ENCODE measurements around the gene DLG2. TPM values are rescaled to one million over a fixed set of nuclear protein-coding genes. Genes with fewer than 3 reads are reported as not detected.

Gene DLG2
- total RNA-seq, 1 experiment from 2014 or later, result not detected

DNA sequence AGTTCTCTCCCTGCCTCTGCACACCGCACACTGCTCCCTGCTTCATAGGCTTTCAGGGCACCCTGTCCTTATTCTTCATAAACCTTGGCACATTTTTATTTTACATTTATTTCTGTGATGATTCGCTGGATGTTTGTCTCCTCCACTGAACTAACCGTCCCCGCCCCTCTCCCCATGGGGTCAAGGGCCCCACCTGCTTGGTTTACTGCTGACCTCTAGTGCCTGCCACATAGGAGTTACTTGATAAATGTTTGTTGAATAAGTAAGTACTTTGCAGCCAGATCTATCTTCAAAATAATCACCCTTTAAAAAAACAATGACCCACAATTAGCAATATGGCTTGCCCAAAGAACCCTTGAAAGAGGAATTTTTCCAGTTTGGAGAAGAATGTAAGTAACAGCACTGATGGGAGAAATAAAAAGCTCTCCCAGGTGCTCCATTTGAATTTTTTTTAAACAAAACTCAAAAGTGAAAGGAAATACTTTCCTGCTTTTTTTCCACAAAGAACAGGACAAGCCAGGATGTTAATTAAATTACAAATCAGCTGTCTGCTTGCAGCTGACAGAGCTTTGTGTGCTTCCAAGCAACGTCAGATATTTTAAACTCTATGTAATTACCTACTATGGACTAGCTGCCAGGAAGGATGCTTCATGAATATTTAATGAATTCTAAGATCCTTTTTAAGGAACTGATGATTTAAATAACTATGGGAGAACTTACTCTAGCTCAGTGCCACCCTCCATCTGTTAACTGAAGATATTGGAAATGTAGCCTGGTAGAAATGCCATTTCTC is 1083.6 kb downstream of the DLG2 start:
- no peak for DNase-seq (ENCODE audit: low read depth, low spot score)
- in situ Hi-C loops (cut with HindIII; ENCODE audit: low pct_unique_long_range_greater_than_20kb, low sequenced_read_pairs), result no loop called here

DNA sequence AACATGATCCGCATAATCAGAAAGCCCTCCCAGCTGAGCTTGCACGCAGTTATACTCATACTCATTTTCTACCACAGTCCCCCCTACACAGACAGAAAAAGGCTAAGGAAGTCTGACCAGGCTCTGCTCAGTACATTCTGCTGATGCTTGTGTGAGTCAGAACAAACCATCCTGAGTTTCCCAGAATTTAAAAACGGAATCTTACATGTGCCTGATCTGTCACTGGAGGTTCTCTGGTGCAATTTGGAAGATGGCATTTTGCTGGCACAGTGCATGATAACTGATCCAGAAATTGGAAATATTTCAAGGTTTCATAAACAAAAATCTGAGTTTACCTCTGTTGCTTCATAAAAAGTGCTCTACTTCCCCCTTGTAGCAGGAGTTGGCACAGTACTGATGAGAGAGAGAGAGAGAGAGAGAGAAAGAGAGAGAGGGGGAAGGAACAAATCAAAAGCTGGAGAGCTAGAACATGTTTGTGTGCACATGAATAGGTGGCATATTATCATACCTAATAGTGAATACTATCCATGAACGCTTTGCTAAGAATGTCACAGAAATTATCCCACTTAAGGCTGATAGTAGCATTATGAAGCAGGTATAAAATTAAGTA is 1085.3 kb downstream of the DLG2 start:
- no peak for DNase-seq (ENCODE audit: low read depth, low spot score)
- in situ Hi-C loops (cut with HindIII; ENCODE audit: low pct_unique_long_range_greater_than_20kb, low sequenced_read_pairs), result no loop called here

DNA sequence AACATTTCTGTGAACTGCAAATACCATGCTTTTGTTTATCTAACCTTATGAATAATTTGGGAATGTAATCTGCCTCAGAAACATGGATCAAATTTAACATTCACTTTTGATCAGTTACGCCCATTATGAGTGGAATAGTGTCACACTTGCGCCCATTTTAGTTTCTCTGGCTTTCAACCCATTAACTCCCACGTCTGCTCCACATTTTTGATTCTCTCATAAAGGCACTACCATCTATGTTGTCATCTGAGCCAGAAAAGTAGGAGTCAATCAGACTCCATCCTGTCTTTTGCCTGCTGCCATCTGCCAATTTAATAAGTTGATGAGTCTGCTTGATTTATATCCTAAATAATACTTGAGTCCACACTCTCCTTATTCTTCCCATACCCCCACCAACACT is 1090.7 kb downstream of the DLG2 start:
- DNase-seq (ENCODE audit: low read depth, low spot score), result no peak
- in situ Hi-C loops (cut with HindIII; ENCODE audit: low pct_unique_long_range_greater_than_20kb, low sequenced_read_pairs), result no loop called here

DNA sequence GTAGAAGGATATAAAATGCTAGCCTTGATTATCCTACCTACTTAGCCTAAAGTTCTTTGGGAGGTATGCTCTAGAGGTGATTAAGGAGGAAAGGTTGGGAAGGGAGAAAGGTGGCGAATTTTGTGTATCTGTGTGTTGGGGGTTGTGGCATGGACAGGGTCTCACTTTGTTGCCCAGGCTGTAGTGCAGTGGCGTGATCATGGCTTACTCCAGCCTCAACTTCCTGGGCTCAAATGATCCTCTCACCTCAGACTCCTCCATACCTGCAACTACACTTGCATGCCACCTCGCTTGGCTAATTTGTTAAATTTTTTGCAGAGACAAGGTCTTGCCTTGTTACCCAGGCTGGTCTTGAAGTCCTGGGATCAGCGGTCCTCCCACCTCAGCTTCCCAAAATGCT is 1094.8 kb downstream of the DLG2 start:
- in situ Hi-C loops (cut with HindIII; ENCODE audit: low pct_unique_long_range_greater_than_20kb, low sequenced_read_pairs), result no loop called here
- DNase-seq (ENCODE audit: low read depth, low spot score), result no peak

DNA sequence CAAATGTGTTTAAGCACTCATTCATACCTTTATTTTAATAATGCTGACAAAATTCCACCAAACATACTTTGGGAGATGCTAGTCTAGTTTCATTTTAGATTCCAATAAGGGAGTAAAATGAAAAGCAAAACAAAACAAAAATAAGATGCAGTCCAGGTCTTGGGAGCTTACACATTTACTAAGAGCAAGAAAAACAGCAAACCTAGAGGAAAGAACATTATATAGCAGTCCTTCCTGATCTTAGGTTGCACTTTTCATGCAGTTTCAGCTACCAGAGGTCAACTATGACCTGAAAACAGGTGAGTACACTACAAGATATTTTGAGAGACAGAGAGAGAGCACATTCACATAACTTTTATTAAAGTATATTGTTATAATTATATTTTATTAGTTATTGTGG is 1100.9 kb downstream of the DLG2 start:
- in situ Hi-C loops (cut with HindIII; ENCODE audit: low pct_unique_long_range_greater_than_20kb, low sequenced_read_pairs), result no loop called here
- no peak for DNase-seq (ENCODE audit: low read depth, low spot score)

DNA sequence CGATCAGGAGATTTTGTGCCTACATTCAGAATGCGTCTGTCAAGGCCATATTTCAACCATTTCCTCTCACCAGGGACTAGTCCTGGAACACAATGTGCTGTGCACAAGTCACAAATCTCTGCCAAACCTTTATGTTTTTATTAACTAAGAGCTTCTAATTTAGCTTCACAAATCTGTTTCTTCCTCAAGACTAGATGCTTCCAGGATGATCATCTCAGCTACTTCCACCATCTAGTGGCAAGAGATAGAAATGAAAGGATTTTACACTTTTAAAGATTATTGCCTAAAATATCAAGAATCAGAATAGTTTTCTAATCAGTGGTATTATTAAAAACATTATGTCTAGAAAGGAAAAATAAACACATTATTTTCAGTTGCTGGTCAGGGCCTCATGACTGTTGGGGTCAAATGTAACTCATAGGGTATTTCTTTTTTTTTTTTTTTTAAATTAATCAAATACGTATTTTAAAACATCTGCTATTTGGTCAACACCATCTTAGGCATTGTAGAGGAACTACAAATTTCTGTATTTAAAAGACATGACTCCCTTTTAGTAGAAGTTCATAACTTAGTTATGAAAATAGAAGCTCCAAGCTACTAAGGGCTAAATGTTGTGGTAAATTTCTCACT is 1102.6 kb downstream of the DLG2 start:
- peak; percentile 26 for DNase-seq (ENCODE audit: low read depth, low spot score)
- in situ Hi-C loops (cut with HindIII; ENCODE audit: low pct_unique_long_range_greater_than_20kb, low sequenced_read_pairs), result no loop called here

DNA sequence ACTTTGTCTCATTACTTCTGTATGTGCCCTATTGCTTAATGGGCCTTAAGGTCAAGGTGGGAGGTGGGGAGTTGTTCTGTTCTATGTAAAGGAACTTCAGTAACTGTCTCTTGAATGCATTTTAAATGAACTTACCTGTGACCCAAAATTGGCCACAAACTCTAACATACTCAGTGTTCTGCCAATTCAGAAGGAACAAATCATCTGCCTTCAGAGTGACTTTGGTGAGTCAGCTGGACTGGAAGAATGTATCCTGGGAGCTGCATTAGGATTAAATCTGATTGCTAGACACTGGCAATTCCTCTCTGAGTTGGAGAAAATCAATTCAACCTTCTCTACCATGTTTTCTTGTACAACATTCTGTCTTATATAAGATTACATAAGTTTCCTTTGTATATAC is 1104.8 kb downstream of the DLG2 start:
- in situ Hi-C loops (cut with HindIII; ENCODE audit: low pct_unique_long_range_greater_than_20kb, low sequenced_read_pairs), result no loop called here
- DNase-seq (ENCODE audit: low read depth, low spot score), result no peak

DNA sequence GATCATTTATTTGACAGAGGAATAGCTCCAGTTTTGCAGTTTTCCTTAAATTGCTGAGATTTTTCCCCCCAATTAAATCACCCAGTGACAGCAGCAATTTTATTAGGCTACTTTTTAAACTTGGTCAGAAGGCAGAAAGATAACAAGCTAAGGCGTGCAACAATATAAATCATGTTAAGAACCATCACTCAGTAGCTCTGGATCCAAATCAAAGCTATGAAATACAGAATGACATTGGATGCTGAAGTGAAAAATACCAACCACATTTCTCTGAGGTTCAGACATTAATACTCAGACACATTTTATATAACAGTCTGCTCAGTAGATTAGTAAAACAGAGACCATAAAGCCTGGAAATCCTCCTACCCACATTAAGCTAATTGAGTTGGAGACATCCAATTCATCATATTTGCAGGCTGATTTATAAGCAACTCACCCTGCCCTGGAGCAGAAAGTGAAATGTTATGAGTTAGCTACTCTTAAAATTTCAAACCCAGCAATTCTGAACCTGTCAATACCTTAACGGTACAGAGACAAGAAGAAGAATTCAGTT is 1108.4 kb downstream of the DLG2 start:
- in situ Hi-C loops (cut with HindIII; ENCODE audit: low pct_unique_long_range_greater_than_20kb, low sequenced_read_pairs), result no loop called here
- no peak for DNase-seq (ENCODE audit: low read depth, low spot score)

DNA sequence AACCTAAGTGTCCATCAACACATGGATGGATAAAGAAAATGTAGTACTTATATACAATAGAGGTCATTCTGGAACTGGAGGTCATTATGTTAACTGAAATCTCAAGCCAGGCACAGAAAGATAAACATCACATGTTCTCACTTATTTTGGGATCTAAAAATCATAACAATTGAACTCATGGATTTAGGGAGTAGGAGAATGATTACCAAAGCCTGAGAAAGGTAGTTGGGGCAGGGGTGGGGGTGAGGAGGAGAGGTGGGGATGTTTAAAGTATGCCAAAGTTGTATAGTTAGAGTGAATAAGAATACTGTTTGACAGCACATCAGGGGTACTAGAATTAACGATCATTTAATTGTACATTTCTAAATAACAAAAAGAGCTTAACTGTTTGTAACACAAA is 1112.7 kb downstream of the DLG2 start:
- DNase-seq (ENCODE audit: low read depth, low spot score), result no peak
- in situ Hi-C loops (cut with HindIII; ENCODE audit: low pct_unique_long_range_greater_than_20kb, low sequenced_read_pairs), result no loop called here

DNA sequence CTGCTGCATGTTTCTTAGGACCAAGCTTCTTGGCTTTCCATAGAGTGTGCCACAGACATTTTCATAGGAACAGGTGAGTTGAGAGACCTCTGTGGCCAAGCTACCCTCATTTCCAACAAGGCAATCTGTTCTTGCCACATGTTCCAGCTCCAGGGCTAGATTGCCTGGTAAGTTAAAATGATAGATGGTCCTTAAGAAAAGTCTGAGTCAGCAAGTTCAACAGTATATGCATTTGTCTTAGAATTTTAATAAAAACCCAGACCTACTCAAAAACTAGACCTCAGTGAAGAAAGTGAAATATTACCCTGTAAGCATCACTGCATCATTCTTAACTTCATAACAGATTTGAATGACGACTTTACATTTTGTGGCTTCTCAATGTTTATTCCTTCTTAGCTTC is 1123.6 kb downstream of the DLG2 start:
- in situ Hi-C loops (cut with HindIII; ENCODE audit: low pct_unique_long_range_greater_than_20kb, low sequenced_read_pairs), result no loop called here
- no peak for DNase-seq (ENCODE audit: low read depth, low spot score)

DNA sequence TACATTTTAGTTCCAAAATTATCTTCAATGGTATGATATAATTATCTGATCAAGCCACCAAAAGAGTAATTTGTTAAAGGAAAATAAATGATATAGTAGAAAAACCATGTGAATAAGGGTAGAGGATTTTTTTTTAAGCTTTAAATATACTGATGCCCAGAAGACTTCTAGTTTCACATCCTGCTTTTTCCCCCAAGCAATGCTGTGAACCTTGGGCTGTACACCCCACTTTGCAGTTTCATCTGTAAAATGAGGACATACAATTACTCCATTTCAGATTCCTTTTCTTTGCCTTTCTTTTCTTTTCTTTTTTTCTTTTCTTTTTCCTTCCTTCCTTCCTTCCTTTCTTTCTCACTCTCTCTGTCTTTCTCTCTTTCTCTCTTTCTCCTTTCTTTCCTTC is 1125.4 kb downstream of the DLG2 start:
- in situ Hi-C loops (cut with HindIII; ENCODE audit: low pct_unique_long_range_greater_than_20kb, low sequenced_read_pairs), result no loop called here
- DNase-seq (ENCODE audit: low read depth, low spot score), result no peak

DNA sequence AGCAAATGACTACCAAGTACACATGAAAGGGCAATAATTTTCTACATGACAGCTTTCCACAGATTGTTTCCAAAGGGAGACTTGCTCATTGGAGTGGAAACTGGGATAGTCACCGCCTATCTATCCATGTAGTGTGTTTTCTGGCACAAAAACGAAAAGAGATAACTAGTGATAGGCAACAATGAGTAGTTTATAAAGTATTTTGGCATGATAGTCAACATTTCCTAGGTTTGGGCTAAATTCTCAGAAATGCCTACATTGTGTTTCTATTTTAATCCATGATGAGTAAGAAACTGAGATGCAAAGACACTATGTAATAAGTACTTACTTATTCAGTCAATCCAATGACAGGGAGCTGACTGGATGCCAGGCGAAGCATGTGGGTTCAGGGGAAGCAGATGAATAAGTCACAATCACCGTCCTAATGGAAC is 1129.1 kb downstream of the DLG2 start:
- DNase-seq (ENCODE audit: low read depth, low spot score), result no peak
- in situ Hi-C loops (cut with HindIII; ENCODE audit: low pct_unique_long_range_greater_than_20kb, low sequenced_read_pairs), result no loop called here

DNA sequence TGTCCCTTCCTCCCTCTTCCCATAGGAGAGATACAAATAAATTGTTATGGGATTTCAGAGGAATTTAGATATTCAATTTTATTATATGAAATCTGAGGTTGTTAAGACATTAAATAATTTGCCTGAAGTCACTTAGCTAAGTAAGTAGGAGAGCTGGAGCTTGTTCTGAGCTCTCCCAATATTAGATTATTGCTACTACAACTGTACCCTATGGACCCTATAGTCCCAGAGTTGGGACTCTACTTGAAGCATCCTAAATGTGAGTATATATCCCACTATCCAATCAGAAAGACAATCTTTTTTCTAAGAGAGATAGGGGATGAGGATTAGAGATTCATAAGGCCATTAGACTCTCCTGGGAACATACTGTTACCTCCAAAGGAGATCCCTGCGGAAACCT is 1130.0 kb downstream of the DLG2 start:
- in situ Hi-C loops (cut with HindIII; ENCODE audit: low pct_unique_long_range_greater_than_20kb, low sequenced_read_pairs), result no loop called here

DNA sequence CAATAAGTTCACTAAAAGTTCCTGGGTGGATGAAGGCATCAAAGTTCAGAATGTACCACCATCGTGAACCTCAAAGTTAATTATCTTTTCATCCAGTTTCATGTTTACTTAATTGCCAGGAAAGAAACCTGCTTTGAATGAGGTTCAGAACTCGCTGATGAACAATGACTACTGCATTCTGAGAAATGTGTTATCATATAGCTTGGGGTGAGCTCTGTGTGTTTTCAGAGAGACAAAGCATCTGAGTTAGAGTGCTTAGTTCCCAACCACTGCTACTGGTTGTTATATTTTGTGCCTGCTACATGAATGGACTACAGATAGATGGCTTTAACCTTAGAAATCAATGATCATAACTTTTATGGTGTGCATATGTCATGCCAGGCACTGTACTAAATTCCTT is 1131.0 kb downstream of the DLG2 start:
- in situ Hi-C loops (cut with HindIII; ENCODE audit: low pct_unique_long_range_greater_than_20kb, low sequenced_read_pairs), result no loop called here

More for the DNA sequence above, 1130.0 kb downstream of the DLG2 start:
- DNase-seq (ENCODE audit: low read depth, low spot score), result no peak

DNA sequence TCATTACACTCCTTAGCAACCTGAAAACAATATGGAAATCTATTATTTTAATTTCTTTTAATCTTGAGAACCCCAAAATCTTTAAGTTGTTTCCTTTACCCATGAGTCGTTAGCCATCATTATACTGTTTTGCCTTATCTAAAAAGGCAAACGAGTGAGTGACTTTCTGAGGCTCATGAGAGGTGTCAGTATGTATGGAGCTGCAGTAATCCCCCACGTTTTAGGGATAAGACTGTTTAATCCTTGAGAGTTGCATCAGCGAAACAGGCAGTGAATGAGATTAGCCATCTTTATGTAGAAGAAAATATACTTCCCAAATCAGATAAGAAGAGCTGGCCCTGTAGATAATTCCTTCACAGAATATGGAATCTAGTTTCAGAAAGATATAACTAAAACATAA is 1147.0 kb downstream of the DLG2 start:
- in situ Hi-C loops (cut with HindIII; ENCODE audit: low pct_unique_long_range_greater_than_20kb, low sequenced_read_pairs), result no loop called here
- DNase-seq (ENCODE audit: low read depth, low spot score), result no peak

More for the DNA sequence above, 1131.0 kb downstream of the DLG2 start:
- DNase-seq (ENCODE audit: low read depth, low spot score), result no peak

DNA sequence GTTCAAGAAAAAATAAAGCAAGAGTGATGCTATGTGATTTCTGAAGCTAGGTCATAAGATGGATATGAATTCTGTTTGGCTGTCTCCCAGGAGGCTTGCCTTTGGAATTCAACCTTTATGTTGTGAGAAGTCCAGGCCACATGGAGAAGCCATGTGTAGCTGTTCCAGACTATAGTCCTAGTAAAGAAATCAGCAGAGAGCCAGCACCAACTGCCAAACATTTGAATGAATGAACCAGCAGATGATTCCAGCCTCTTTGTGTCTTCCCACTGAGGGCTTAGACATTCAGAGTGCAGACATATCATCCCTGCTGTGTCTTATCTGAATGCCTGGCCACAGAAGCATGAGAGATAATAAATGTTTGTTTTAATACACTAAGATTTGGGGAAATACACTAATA is 1150.6 kb downstream of the DLG2 start:
- DNase-seq (ENCODE audit: low read depth, low spot score), result no peak
- in situ Hi-C loops (cut with HindIII; ENCODE audit: low pct_unique_long_range_greater_than_20kb, low sequenced_read_pairs), result no loop called here

DNA sequence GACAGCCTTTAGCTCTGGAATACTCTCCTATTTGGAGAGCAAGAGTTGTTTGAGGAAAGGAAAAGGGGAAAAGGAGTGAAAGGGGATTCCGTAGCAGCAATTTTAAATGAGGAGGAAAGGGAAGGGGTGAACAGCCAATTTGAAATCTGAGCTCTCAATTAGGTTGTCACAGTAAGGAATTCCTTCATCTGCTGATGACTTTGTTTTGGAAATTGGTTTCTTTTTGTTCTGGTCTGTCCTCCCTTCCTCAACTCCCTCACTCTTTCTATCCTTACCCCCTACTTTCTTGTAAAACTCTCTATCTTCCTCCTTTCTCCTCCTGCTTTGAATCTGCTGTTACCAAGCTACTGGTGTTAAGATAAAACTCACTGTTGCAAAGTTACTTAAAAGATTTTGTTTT is 1155.6 kb downstream of the DLG2 start:
- no peak for DNase-seq (ENCODE audit: low read depth, low spot score)
- in situ Hi-C loops (cut with HindIII; ENCODE audit: low pct_unique_long_range_greater_than_20kb, low sequenced_read_pairs), result no loop called here

DNA sequence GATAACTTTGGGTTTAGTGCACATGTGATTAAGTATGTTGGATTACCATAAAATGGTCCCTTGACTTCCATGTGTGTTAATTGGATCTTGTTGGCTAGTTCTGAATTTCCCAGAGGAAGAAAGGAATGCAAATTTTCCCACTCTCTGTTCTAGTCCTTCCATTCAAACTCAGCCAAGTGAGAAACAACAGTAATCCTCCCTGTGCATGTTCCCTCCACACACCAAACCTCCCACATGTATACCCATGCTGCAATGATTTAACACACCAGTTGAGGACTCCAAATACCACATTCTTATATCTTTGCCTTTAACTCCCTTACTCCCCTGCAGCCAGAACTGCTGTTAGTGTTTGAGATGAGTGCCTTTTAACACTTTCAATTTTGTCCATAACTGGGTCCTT is 1158.9 kb downstream of the DLG2 start:
- in situ Hi-C loops (cut with HindIII; ENCODE audit: low pct_unique_long_range_greater_than_20kb, low sequenced_read_pairs), result no loop called here

DNA sequence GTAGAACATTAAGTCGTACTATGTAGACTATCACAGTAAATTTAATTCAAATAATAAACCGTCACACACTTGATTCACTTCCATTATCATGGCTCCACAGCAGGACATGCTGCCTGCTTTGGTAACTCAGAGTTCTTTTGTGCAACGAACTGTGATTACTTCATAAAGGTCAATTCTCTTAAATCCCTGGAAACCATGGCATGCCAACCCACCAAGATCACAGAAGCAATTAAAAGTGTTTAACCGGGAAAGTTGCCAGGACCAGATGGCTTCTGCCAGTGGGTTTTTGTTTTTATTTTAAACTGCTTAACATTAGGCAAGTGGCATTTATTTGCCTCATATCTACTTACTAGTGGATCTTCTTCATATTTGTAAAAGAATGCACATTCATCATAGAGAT is 1162.1 kb downstream of the DLG2 start:
- DNase-seq (ENCODE audit: low read depth, low spot score), result no peak
- in situ Hi-C loops (cut with HindIII; ENCODE audit: low pct_unique_long_range_greater_than_20kb, low sequenced_read_pairs), result no loop called here

More for the DNA sequence above, 1158.9 kb downstream of the DLG2 start:
- DNase-seq (ENCODE audit: low read depth, low spot score), result no peak
